Esophagus squamous epithelium (tissue), 4 donors: ENCODE measurements around the gene MKRN1.
"Not testable (repeated sequence)": the region's sequence is repeated elsewhere in the genome, so short reads cannot be mapped to it uniquely, and the experiment has no call there.

ENCODE experiments used
- CTCF ChIP-seq, 6 experiments: fragments of 450-650 bp in 4 of 6; fragments of 200-600 bp in 2 of 6; sonication (generic) in 2 of 6; IDR thresholded peaks; one replicate each; pipeline ENCODE4 v1.5.1; 2016 to 2019; ENCODE audit warnings: antibody characterized with exemption in 6 of 6, mild to moderate bottlenecking in 4 of 6, moderate library complexity in 4 of 6
- POLR2A ChIP-seq, 4 donors: fragments of 450-650 bp; IDR thresholded peaks; one replicate each; pipeline ENCODE4 v1.6.1; 2017; ENCODE audit warnings: antibody characterized with exemption in 4 of 4, mild to moderate bottlenecking in 4 of 4, moderate library complexity in 3 of 4

GRCh38 chr7:140507556-140507955 lies 28.3 kb upstream of the MKRN1 start:
- not testable (repeated sequence) for TF ChIP-seq POLR2A, CTCF (IDR thresholded peaks at IDR 0.05)
